ENCODE data around the gene C10orf143.
"Not testable (repeated sequence)": the region's sequence is repeated elsewhere in the genome, so short reads cannot be mapped to it uniquely, and the experiment has no call there.

Gene C10orf143

DNA sequence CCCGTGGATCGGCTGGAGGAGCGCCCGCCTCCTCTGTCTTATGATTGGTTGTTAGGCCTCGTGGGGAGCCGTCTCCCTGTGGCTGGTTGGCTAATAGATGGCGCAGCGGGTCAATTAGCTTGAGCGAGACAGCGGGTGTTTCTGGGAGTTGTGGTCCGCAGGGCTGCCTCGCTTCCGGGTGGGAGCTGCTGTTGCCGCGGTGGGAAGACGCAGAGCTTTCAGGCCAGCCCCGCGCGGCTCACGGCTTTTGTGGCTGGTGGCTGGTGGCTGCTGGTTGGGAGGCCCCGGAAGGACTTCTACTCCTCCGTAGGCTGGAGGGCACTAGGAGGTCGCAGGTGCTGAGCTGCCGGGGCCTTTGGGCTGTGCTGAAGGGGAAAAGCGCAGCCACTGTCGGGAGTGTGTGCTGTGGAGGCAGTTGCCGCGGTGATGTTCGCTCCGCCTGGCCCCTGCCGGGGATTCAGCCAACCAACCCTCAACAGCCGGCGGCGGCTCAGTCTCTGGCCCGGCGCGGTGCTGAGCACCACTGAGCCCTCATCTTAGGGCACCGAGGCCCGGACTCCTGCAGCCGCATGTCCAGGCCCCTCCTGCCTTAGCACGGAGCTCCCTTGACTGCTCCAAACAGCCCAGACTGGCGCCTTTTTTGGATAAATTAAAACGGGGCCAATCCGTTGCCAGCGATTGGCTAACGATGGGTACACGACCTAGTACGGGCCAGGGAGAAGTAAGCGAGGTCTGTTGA is 652 bp upstream of the C10orf143 start:
- peak; percentile 92 for DNase-seq (ENCODE audit: low read depth, low spot score)

DNA sequence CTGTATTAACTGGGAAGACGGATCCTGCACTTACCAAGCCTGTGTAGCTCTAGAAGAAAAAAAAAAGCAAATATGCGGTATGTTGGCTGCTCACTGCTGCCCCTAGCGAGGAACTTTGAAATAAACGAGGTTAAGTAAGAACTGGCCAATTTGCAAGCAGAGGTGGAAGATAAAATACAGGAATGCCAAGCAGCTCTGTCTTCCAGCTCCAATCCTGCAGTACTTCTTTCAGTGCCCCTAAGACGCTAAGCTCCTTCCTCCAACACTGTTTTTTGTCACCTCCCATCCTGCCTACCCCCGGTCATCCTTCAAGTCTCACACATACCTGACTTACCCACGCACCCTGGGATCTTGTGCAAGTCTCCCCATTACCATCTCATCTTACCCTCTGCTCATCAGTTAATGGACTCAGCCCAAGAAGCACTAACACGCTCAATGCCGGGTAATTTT is 809 bp downstream of the C10orf143 start:
- DNase-seq (ENCODE audit: low read depth, low spot score), result peak; percentile 53

- DNase-seq (ENCODE audit: low read depth, low spot score), result no peak
Observed at GRCh38 chr10:130108934-130109604, 1.6 kb downstream of the C10orf143 start.

DNA sequence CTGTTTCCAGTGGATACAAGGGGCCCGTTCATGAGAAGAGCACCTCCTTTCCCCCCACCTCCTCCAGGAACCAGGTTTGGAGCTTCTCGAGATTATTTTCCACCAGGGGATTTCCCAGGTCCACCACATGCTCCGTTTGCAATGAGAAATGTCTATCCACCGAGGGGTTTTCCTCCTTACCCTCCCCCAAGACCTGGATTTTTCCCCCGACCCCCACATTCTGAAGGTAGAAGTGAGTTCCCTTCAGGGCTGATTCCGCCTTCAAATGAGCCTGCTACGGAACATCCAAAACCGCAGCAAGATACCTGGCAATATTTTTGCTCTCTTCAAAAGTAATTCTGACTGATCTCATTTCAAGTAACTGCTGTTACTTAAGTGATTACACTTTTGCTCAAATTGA is 2.5 kb downstream of the C10orf143 start:
- DNase-seq (ENCODE audit: low read depth, low spot score), result not testable (repeated sequence)

- no peak for DNase-seq (ENCODE audit: low read depth, low spot score)
Observed at GRCh38 chr10:130105724-130106123, 4.9 kb downstream of the C10orf143 start.

DNA sequence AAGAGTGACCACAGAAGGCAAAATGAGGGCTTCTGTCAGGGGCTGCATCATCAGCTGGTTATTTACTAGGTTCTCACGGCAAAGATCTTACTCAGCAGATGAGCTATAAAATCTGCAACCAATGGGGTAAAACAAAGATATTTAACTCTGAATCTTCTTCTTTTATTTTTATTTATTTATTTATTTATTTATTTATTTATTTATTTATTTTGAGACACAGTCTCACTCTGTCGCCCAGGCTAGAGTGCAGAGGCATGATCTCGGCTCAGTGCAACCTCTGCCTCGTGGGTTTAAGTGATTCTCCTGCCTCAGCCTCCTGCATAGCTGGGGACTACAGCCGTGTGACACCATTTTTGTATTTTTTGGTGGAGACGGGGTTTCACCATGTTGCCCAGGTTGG is 11.3 kb downstream of the C10orf143 start:
- no peak for DNase-seq (ENCODE audit: low read depth, low spot score)

DNA sequence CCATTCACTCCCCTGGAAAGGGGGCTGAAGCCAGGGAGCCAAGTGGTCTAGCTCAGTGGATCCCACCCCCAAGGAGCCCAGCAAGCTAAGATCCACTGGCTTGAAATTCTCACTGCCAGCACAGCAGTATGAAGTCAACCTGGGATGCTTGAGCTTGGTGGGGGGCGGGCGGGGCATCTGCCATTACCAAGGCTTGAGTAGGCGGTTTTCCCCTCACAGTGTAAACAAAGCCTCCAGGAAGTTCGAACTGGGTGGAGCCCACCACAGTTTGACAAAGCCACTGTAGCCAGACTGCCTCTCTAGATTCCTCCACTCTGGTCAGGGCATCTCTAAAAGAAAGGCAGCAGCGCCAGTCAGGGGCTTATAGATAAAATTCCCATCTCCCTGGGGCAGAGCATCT is 20.1 kb downstream of the C10orf143 start:
- DNase-seq (ENCODE audit: low read depth, low spot score), result not testable (repeated sequence)

GRCh38 chr10:130080461-130080814 is 30.2 kb downstream of the C10orf143 start:
- DNase-seq (ENCODE audit: low read depth, low spot score), result no peak

GRCh38 chr10:130079614-130080460 is 30.8 kb downstream of the C10orf143 start:
- DNase-seq (ENCODE audit: low read depth, low spot score), result no peak

- no peak for DNase-seq (ENCODE audit: low read depth, low spot score)
Observed at GRCh38 chr10:130078120-130078519, 32.5 kb downstream of the C10orf143 start.

DNA sequence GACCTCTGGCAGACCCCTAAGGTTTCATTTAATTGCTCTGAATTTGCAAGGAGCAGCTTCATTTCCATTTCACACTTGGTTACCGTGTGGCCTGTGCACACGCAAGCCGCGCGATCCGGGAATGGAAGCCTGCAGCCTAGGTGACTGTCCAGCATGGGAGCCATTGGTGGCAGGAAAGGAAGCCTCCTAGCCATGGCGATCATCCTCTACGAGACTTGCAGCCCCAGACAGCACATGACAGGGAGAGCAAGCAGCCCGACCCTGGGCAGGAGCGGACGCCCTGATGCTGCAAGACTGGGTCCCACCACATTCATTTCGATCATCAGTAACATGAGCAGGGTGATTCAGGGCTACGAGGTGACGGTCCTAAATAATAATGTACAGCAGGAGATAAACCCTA is 33.9 kb downstream of the C10orf143 start:
- no peak for DNase-seq (ENCODE audit: low read depth, low spot score)

DNA sequence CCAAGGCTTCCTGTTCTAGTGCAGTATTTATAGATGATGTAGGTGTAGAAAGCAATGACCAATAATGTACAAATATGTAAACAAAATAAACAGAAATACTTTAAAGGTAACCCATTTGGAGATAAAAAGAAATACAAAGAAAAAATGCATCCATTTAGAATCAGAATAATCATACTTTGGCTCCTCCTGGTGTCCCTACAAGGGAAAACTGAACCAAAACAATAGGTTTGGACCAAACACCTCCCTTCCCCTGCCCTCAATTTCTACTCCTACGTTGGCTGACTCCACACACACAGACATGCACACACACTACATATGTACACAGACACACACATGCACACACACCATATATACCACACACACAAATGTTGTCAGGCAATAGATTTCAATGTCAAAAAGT is 36.0 kb downstream of the C10orf143 start:
- no peak for DNase-seq (ENCODE audit: low read depth, low spot score)

DNA sequence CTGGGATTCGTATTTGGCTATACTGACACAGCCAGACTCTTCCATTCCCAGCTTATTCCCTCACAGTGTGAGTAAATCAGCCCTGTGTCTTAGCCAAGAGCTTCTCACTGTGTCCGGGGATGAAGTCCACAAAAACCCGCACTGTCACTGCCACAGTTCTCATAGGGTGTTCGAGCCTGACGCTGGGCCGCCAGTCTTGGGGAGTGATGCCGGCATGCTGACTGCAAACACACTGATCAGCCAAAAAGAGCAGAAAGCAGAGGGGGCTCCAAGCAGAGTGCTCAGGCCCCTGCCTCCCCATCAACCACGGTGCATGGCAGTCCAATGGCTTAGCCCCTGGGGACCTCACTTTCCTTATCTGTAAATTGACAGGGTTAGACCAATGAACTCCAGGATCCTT is 36.7 kb downstream of the C10orf143 start:
- no peak for DNase-seq (ENCODE audit: low read depth, low spot score)

DNA sequence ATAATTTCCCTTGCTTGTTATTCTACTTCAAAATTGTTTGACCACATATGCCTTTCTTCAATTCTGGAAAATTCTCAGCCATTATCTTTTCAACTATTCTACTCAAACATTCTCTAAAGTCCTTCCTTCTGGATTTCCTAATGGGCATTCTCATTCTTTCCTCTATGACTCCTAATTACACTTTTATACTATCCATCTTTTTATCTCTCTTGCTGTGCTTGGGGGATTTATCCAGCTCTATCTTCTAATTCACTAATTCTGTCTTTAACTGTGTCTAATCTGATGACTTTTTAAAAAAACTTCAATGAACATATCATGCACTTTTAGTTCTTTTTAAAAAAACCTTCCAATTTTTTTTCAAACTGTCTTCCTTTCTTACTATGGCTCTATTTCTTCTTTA is 38.4 kb downstream of the C10orf143 start:
- DNase-seq (ENCODE audit: low read depth, low spot score), result no peak

GRCh38 chr10:130067893-130068292 is 42.7 kb downstream of the C10orf143 start:
- no peak for DNase-seq (ENCODE audit: low read depth, low spot score)

- no peak for DNase-seq (ENCODE audit: low read depth, low spot score)
Observed at GRCh38 chr10:130066743-130067142, 43.9 kb downstream of the C10orf143 start.

DNA sequence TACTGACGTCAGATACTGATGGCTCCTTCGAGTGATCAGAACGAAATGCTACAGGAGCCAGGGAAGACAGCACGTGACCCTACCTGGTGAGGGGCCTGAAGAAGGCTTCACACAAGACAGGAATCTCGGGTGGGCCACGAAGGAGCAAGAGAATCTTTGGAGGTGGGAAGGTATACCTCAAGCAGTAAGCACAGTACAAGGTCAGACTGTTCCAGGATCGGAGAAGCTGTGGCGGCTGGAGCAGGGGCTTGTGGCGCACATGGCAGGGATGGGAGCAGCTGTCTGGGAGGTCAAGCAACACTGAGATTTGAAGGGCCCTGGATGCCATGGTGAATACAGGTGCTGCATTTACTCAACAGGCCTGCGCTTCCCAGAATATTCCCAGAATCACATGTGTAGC is 45.4 kb downstream of the C10orf143 start:
- DNase-seq (ENCODE audit: low read depth, low spot score), result no peak

- no peak for DNase-seq (ENCODE audit: low read depth, low spot score)
Observed at GRCh38 chr10:130064783-130065182, 45.8 kb downstream of the C10orf143 start.

DNA sequence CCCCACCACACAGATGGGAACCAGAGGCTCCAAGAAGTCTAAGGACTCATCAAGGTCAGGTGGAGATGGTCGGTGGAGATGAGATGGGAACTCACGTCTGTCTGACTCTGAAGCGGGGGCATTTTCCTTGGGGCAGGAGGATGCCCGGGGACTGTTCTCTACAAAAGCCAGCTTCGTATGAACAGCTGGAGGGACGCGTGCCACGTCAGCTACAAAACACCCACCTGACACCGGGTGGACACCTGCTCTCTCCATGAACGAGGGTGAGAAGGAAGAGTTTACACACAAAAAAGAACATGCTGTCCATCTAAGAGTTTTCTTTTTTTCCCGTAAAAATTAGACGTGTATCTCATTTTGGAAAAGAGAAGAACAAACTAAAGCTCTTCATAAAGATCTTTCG is 47.7 kb downstream of the C10orf143 start:
- DNase-seq (ENCODE audit: low read depth, low spot score), result no peak

DNA sequence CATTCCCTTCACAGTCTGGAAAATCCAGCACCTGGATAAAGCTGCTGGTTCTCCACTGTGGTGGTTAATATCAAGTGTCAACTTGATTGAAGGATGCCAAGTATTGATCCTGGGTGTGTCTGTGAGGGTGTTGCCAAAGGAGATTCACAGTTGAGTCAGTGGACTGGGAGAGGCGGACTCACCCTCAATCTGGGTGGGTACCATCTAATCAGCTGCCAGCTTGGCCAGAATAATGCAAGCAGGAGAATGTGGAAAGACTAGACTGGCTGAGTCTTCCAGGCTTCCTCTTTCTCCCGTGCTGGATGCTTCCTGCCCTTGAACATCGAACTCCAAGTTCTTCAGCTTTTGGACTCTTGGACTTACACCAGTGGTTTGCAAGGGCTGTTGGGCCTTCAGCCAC is 48.4 kb downstream of the C10orf143 start:
- DNase-seq (ENCODE audit: low read depth, low spot score), result no peak

DNA sequence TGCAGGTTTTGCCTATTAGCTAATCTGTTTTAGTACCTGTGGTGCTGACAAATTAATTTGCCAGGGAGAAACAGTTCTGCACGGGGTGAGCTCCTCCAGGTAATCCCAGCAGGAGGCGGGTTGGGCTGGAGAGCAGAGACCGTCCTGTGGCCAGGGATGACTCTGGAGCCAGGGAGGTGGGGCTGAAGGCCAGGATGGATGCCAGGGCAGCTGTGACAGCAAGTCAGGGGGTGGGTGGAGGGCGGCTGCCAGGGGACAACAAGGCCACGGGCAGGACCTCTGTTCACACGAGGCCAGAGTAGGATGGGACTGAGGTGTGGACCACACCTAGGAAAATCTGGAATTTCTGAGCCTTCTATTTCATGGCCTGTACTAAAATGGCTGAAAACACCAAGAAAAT is 48.9 kb downstream of the C10orf143 start:
- DNase-seq (ENCODE audit: low read depth, low spot score), result no peak

GRCh38 chr10:130054021-130054420 is 56.6 kb downstream of the C10orf143 start:
- no peak for DNase-seq (ENCODE audit: low read depth, low spot score)
